HCT116 (cell line): Measurements from ENCODE around the gene RNU7-1. TPM values are rescaled to one million over a fixed set of nuclear protein-coding genes. Genes with fewer than 3 reads are reported as not detected.

Experiments used
- ATAC-seq: fragments of 200-7000 bp; cut with Tn5 transposase; 2 replicates; pipeline ENCODE4 v1.9.1; 2020; ENCODE audit warnings: mild to moderate bottlenecking, moderate library complexity
- BruUV-seq: library from RNA; stranded (reverse); fragments of 400-500 nt; replicated peaks from 2 replicates; lab custom pipeline; 2021; lab: Mats Ljungman, UMichigan
- CTCF ChIA-PET: fragments of 300-600 bp; sonication (Branson Sonifier 250); formaldehyde crosslinking; loops from one replicate; lab custom pipeline; 2021; ENCODE audit warnings: antibody characterized with exemption; lab: Charles Lee
- POLR2A ChIA-PET: fragments of 300-600, 350-600 bp; sonication (Branson Sonifier 250); formaldehyde crosslinking; loops from one replicate; lab custom pipeline; 2021; ENCODE audit warnings: antibody characterized with exemption; lab: Charles Lee
- RAD21 ChIA-PET, 2 experiments: fragments of 300-600 bp; sonication (Branson Sonifier 250); formaldehyde crosslinking; loops; one replicate each; lab custom pipeline; 2023; ENCODE audit warnings: low total read pairs in 2 of 2; ENCODE audit not compliant: uncharacterized antibody in 2 of 2, unreplicated experiment in 2 of 2, low non-redundant PET in 1 of 2; lab: Charles Lee
- DNase-seq: peaks from one replicate; pipeline ENCODE4 v3.0.0-alpha.2; 2010; ENCODE audit warnings: low read depth, low spot score
- H2AFZ ChIP-seq: fragments of 200-600 bp; shearing (Covaris generic), sonication (generic); 2 replicates; pipeline ENCODE4 v1.6.1; 2017; ENCODE audit warnings: low read depth, mixed run types, mixed read lengths, antibody characterized with exemption, low read length; ENCODE audit not compliant: poor library complexity, severe bottlenecking
- H3K27ac ChIP-seq: 2 replicates; pipeline ENCODE4 v1.5.1; 2012; ENCODE audit warnings: low read depth, low read length
- H3K27me3 ChIP-seq: fragments of 200-600 bp; sonication (generic); 2 replicates; pipeline ENCODE4 v1.6.1; 2016; ENCODE audit warnings: mixed run types, low read length, mixed read lengths; ENCODE audit not compliant: insufficient read depth
- H3K36me3 ChIP-seq, 2 experiments: fragments of 200-500 bp in 1 of 2; fragments of 200-600 bp in 1 of 2; sonication (Bioruptor generic) in 1 of 2; sonication (generic) in 1 of 2; 2 replicates each; pipeline versions ENCODE4 v1.5.1 to v1.6.1; 2014 to 2016; ENCODE audit warnings: low read length in 2 of 2, inconsistent platforms in 1 of 2, mixed read lengths in 1 of 2, mixed run types in 1 of 2; ENCODE audit not compliant: insufficient read depth in 2 of 2, control insufficient read depth in 1 of 2
- H3K4me1 ChIP-seq, 2 experiments: fragments of 200-600 bp in 1 of 2; sonication (generic) in 1 of 2; 2 replicates each; pipeline versions ENCODE4 v1.5.1 to v1.6.1; 2012 to 2017; ENCODE audit warnings: low read length in 2 of 2, inconsistent platforms in 1 of 2, mild to moderate bottlenecking in 1 of 2, mixed read lengths in 1 of 2, mixed run types in 1 of 2, moderate library complexity in 1 of 2; ENCODE audit not compliant: insufficient read depth in 2 of 2, control insufficient read depth in 1 of 2
- H3K4me2 ChIP-seq: fragments of 200-600 bp; sonication (generic); 2 replicates; pipeline ENCODE4 v1.6.1; 2017; ENCODE audit warnings: mixed run types, low read length, mixed read lengths
- H3K4me3 ChIP-seq, 2 experiments: fragments of 200-600 bp in 1 of 2; sonication (generic) in 1 of 2; replicated peaks in 1 of 2; 2 replicates each; pipeline ENCODE4 v1.5.1; 2011 to 2016; ENCODE audit warnings: low read length in 2 of 2, control low read depth in 1 of 2, low read depth in 1 of 2, mild to moderate bottlenecking in 1 of 2, mixed read lengths in 1 of 2, mixed run types in 1 of 2
- H3K79me2 ChIP-seq: fragments of 200-600 bp; sonication (generic); 2 replicates; pipeline ENCODE4 v1.6.1; 2017; ENCODE audit warnings: mild to moderate bottlenecking, mixed run types, low read length, moderate library complexity, mixed read lengths; ENCODE audit not compliant: insufficient read depth
- H3K9ac ChIP-seq: fragments of 200-600 bp; sonication (generic); 2 replicates; pipeline ENCODE4 v1.6.1; 2016; ENCODE audit warnings: low read length, mixed read lengths
- H3K9me2 ChIP-seq: fragments of 200-600 bp; sonication (generic), shearing (Covaris generic); 2 replicates; pipeline ENCODE4 v1.6.1; 2017; ENCODE audit warnings: mixed run types, mild to moderate bottlenecking, moderate library complexity; ENCODE audit not compliant: insufficient read depth
- H3K9me3 ChIP-seq, 2 experiments: fragments of 200-500 bp in 1 of 2; fragments of 200-600 bp in 1 of 2; sonication (Bioruptor generic) in 1 of 2; sonication (generic) in 1 of 2; 2 replicates each; pipeline ENCODE4 v1.6.1; 2014 to 2017; ENCODE audit warnings: low read length in 2 of 2, mixed read lengths in 2 of 2, inconsistent platforms in 1 of 2, low read depth in 1 of 2, mild to moderate bottlenecking in 1 of 2, mixed run types in 1 of 2, moderate library complexity in 1 of 2; ENCODE audit not compliant: control insufficient read depth in 1 of 2, insufficient read depth in 1 of 2
- H4K20me1 ChIP-seq: fragments of 200-600 bp; sonication (generic), shearing (Covaris generic); 2 replicates; pipeline ENCODE4 v1.6.1; 2017; ENCODE audit warnings: mixed run types, mild to moderate bottlenecking, moderate library complexity; ENCODE audit not compliant: insufficient read depth
- EGR1 ChIP-seq: IDR thresholded peaks from 2 replicates; pipeline ENCODE4 v1.6.1; 2012; ENCODE audit warnings: low read depth
- SP1 ChIP-seq: IDR thresholded peaks from 2 replicates; pipeline ENCODE4 v1.6.1; 2012; ENCODE audit warnings: low read depth
- SRF ChIP-seq: IDR thresholded peaks from 2 replicates; pipeline ENCODE4 v1.6.1; 2012; ENCODE audit warnings: low read depth
- TCF7L2 ChIP-seq: IDR thresholded peaks from 2 replicates; pipeline ENCODE4 v1.7.0; 2011; ENCODE audit warnings: borderline replicate concordance, inconsistent platforms; ENCODE audit not compliant: insufficient read depth, insufficient read length; ENCODE audit errors: extremely low read depth
- ZFX ChIP-seq: fragments of 450-650 bp; IDR thresholded peaks from 2 replicates; pipeline ENCODE4 v1.6.1; 2017
- intact Hi-C: fragments of 100-400 bp; cut with micrococcal nuclease; formaldehyde crosslinking; loops from 2 replicates; pipeline ENCODE4 v1.10.0; 2022
- total RNA-seq: library from RNA; stranded (reverse); gene quantifications from one replicate; pipeline ENCODE4 v1.2.1, GENCODE V29; 2021; ENCODE audit not compliant: unreplicated experiment
- TF ChIP-seq, protein P1 (sequence below), 3 experiments: fragments of 200-600 bp in 1 of 3; sonication (generic) in 1 of 3; IDR thresholded peaks in 2 of 3; conservative IDR thresholded peaks in 1 of 3; 2 replicates each; pipeline ENCODE4 v1.5.1; 2012 to 2017; ENCODE audit warnings: low read depth in 2 of 3, low read length in 2 of 3, antibody characterized with exemption in 1 of 3, borderline replicate concordance in 1 of 3, control low read depth in 1 of 3, mild to moderate bottlenecking in 1 of 3, mixed read lengths in 1 of 3, mixed run types in 1 of 3, moderate library complexity in 1 of 3; ENCODE audit not compliant: insufficient read depth in 1 of 3

Gene RNU7-1
- total RNA-seq, 1 experiment from 2014 or later = not detected

DNA sequence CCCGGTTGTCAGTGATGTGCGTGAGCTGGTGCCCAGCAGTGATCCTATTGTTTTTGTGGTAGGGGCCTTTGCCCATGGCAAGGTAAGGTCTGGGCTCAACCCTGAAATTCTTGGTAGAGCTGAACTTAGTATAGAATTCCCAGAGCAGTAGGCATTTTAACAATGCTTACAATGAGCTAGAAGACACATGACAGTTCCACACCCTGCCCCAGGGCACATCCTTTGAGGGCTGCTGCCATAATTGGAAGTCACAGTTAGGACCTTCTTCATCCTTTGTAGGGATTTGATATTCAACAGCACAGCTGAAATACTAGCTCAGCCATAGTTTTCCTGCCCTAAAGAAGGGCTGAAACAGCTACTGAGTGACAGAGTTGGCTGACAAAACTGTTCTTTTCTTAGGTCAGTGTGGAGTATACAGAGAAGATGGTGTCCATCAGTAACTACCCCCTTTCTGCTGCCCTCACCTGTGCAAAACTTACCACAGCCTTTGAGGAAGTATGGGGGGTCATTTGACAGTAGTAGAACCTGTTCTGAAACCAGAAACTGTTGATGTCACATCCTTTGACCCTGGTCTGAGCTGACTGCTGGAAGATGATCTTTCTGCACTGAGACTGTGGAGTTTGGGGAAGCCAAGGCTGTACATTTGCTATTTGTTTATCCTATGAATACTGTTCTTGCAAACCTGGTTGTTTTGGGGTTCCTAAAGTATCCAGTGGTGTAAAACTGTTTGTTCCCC, 31.8 kb downstream of the RNU7-1 start:
- ATAC-seq (no peak), DNase-seq (no peak)
- no peaks in the 10 kb centered on the region for H3K9me2 ChIP-seq
- no peak overlapping the region for H3K9ac ChIP-seq
- peaks cover 43 to 56% of the 10 kb centered on the region in 2 experiments for H3K36me3 ChIP-seq
- peaks cover 7 to 11% of the 10 kb centered on the region in 2 experiments for H3K4me1 ChIP-seq
- ChIA-PET CTCF (no interaction called here), RAD21 (no interaction called here), POLR2A (interaction anchor here (1.0 to 1.9 kb wide), 3 partner anchors 29 to 43 kb away, joined by 3 to 7 read pairs (median 3); partner anchors contain the start of genes C12orf57, LPCAT3 and RNU7-1)
- H3K79me2 ChIP-seq = peaks cover 42% of the 10 kb centered on the region
- intact Hi-C loops = no loop called here
- H3K27me3 ChIP-seq = no peaks in the 10 kb centered on the region
- H3K4me2 ChIP-seq = no peak overlapping the region
- TF ChIP-seq SP1 = no peak
- TF ChIP-seq TCF7L2 = no peak
- TF ChIP-seq EGR1 = no peak
- TF ChIP-seq ZFX = no peak
- no peak for TF ChIP-seq SRF
- TF ChIP-seq, protein P1, sequence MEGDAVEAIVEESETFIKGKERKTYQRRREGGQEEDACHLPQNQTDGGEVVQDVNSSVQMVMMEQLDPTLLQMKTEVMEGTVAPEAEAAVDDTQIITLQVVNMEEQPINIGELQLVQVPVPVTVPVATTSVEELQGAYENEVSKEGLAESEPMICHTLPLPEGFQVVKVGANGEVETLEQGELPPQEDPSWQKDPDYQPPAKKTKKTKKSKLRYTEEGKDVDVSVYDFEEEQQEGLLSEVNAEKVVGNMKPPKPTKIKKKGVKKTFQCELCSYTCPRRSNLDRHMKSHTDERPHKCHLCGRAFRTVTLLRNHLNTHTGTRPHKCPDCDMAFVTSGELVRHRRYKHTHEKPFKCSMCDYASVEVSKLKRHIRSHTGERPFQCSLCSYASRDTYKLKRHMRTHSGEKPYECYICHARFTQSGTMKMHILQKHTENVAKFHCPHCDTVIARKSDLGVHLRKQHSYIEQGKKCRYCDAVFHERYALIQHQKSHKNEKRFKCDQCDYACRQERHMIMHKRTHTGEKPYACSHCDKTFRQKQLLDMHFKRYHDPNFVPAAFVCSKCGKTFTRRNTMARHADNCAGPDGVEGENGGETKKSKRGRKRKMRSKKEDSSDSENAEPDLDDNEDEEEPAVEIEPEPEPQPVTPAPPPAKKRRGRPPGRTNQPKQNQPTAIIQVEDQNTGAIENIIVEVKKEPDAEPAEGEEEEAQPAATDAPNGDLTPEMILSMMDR (IDR thresholded peaks at IDR 0.05 in 2 of 3, conservative IDR thresholded peaks at IDR 0.05 in 1 of 3; ENCODE audit: borderline replicate concordance in 1 of 3, insufficient read depth in 1 of 3, low read depth in 2 of 3, low read length in 2 of 3) = no peak
- H3K27ac ChIP-seq = no peak overlapping the region
- H3K9me3 ChIP-seq = no peaks in the 10 kb centered on the region
- no TSS peak for BruUV-seq
- no peaks in the 10 kb centered on the region for H4K20me1 ChIP-seq
- H2AFZ ChIP-seq = no peak overlapping the region
- no peak overlapping the region for H3K4me3 ChIP-seq
